ENCODE data around the gene MYH1. TPM values are rescaled to one million over a fixed set of nuclear protein-coding genes. Genes with fewer than 3 reads are reported as not detected.

MYH1 gene
- total RNA-seq, 4 donors from 2014 or later, result not detected

- H3K27me3 ChIP-seq, result peaks cover 3% of the 10 kb centered on the region
- TF ChIP-seq POLR2A (IDR thresholded peaks at IDR 0.05) (no peak), CTCF (IDR thresholded peaks at IDR 0.05) (no peak), EP300 (IDR thresholded peaks at IDR 0.05) (no peak), POLR2AphosphoS5 (IDR thresholded peaks at IDR 0.05) (no peak)
- no peak overlapping the region for H3K27ac ChIP-seq
- H3K4me3 ChIP-seq, result no peak overlapping the region
- DNase-seq (ENCODE audit: low spot score in 2 of 2), result no peak
- WGBS, result 55% methylated on average over 6 of the region's 6 CpGs
- no peaks in the 10 kb centered on the region for H3K9me3 ChIP-seq
- H3K4me1 ChIP-seq, result no peaks in the 10 kb centered on the region
- no peaks in the 10 kb centered on the region for H3K36me3 ChIP-seq
These were observed 4.9 kb downstream of the MYH1 start for GRCh38 chr17:10513299-10514067.

DNA sequence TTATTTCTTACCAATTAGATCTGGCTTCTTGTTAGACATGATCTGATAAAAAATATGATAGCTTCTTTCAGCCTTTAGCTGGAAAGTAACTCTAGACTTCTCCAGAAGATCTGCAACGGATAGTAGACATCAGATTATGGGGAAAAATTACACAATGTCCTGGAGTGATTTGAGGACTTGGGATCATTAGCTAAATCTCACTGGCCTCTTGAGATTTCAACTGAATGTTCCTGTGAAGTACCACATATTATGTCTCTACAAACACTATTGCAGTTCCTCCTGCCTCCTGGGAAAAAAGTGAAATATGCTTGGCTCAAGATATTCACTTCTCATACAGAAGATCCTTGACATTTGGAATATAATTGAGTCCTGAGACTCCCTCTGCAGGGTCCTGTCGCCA, 5.5 kb downstream of the MYH1 start:
- no peaks in the 10 kb centered on the region for H3K4me1 ChIP-seq
- TF ChIP-seq CTCF (IDR thresholded peaks at IDR 0.05) (no peak), POLR2AphosphoS5 (IDR thresholded peaks at IDR 0.05) (no peak), POLR2A (IDR thresholded peaks at IDR 0.05) (no peak), EP300 (IDR thresholded peaks at IDR 0.05) (no peak)
- H3K27me3 ChIP-seq, result peaks cover 3% of the 10 kb centered on the region
- WGBS, result 54% methylated on average over 2 of the region's 2 CpGs
- H3K9me3 ChIP-seq, result no peaks in the 10 kb centered on the region
- no peaks in the 10 kb centered on the region for H3K36me3 ChIP-seq
- DNase-seq (ENCODE audit: low spot score in 2 of 2), result no peak
- H3K27ac ChIP-seq, result no peak overlapping the region
- no peak overlapping the region for H3K4me3 ChIP-seq

- Histone ChIP-seq H3K36me3 (no peaks in the 10 kb centered on the region), H3K9me3 (no peaks in the 10 kb centered on the region), H3K27me3 (no peaks in the 10 kb centered on the region), H3K4me3 (no peak overlapping the region), H3K27ac (no peak overlapping the region), H3K4me1 (no peaks in the 10 kb centered on the region)
- no peak for DNase-seq (ENCODE audit: low spot score in 2 of 2)
- TF ChIP-seq CTCF (IDR thresholded peaks at IDR 0.05) (no peak), POLR2A (IDR thresholded peaks at IDR 0.05) (no peak), POLR2AphosphoS5 (IDR thresholded peaks at IDR 0.05) (no peak), EP300 (IDR thresholded peaks at IDR 0.05) (no peak)
- 72% methylated on average over 3 of the region's 3 CpGs for WGBS
These were observed 18.4 kb downstream of the MYH1 start for GRCh38 chr17:10499950-10500349.

GRCh38 chr17:10492004-10492403, 26.3 kb downstream of the MYH1 start:
- H3K4me3 ChIP-seq, result no peak overlapping the region
- DNase-seq (ENCODE audit: low spot score in 2 of 2), result no peak
- H3K4me1 ChIP-seq, result no peaks in the 10 kb centered on the region
- TF ChIP-seq POLR2AphosphoS5 (IDR thresholded peaks at IDR 0.05) (no peak), EP300 (IDR thresholded peaks at IDR 0.05) (no peak), CTCF (IDR thresholded peaks at IDR 0.05) (no peak), POLR2A (IDR thresholded peaks at IDR 0.05) (no peak)
- H3K27ac ChIP-seq, result no peak overlapping the region
- H3K9me3 ChIP-seq, result peaks cover 5% of the 10 kb centered on the region
- H3K36me3 ChIP-seq, result no peaks in the 10 kb centered on the region
- H3K27me3 ChIP-seq, result no peaks in the 10 kb centered on the region
- 91% methylated on average over 2 of the region's 2 CpGs for WGBS

GRCh38 chr17:10482252-10482651, 36.1 kb downstream of the MYH1 start:
- Histone ChIP-seq H3K27ac (no peak overlapping the region), H3K36me3 (no peaks in the 10 kb centered on the region), H3K4me1 (no peaks in the 10 kb centered on the region), H3K27me3 (no peaks in the 10 kb centered on the region), H3K4me3 (no peak overlapping the region), H3K9me3 (peaks cover 19% of the 10 kb centered on the region)
- no peak for DNase-seq (ENCODE audit: low spot score in 2 of 2)
- WGBS, result 70% methylated on average over 1 of the region's 1 CpG
- TF ChIP-seq CTCF (IDR thresholded peaks at IDR 0.05), result no peak
- TF ChIP-seq POLR2A (IDR thresholded peaks at IDR 0.05), result no peak
- TF ChIP-seq POLR2AphosphoS5 (IDR thresholded peaks at IDR 0.05), result no peak
- TF ChIP-seq EP300 (IDR thresholded peaks at IDR 0.05), result no peak
